Measurements from ENCODE around the gene OXSM. TPM values are rescaled to one million over a fixed set of nuclear protein-coding genes. Genes with fewer than 3 reads are reported as not detected.

OXSM gene
- total RNA-seq, 1 donor from 2014 or later = 17.7 TPM

DNA sequence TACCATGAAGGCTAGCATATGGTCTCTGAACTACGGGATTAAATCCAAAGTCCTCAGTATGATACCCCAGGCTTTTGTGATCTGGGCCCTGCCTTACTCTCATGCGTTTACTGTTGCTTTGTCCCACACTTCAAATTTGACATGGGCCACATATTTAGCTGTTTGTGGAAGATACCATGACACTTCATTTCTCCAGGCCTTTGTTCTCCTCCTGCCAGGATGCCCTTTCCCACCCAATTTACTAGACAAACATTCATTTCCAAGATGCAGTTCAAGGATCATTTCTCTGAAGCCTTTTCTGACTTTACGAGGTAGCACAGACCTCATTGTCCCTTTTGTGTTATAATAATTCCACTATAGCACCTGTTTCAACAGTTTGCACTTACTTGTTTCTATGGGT is 2.2 kb upstream of the OXSM start:
- intact Hi-C loops (cut with DNase I) = no loop called here
- ATAC-seq (ENCODE audit: poor library complexity) (no peak), DNase-seq (no peak)

DNA sequence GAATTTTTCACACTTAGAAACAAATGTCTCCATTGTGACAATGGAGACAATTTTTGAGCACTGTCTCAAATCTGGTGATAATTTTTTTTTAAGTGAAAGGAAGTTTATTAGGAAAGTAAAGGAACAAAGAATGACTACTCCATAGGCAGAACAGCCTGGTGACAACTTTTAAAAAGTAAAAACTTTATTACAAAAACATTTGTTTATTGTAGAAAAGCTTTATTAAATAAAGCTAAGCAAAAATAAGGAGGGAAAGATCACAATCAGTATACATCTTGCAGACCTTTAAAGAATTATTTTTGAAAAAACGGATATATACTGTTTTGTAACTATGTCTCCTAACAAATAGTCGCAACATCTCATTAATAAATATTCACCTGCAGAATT is 688 bp upstream of the OXSM start:
- intact Hi-C loops (cut with DNase I) = no loop called here
- ATAC-seq (ENCODE audit: poor library complexity) (no peak), DNase-seq (no peak)

- DNase-seq (no peak), ATAC-seq (ENCODE audit: poor library complexity) (no peak)
- intact Hi-C loops (cut with DNase I) = no loop called here
These were observed 11.9 kb downstream of the OXSM start for GRCh38 chr3:25801786-25802185.

- intact Hi-C loops (cut with DNase I) = no loop called here
- no peak for DNase-seq
These were observed 13.9 kb downstream of the OXSM start for GRCh38 chr3:25803833-25804232.

GRCh38 chr3:25804676-25805075 is 14.8 kb downstream of the OXSM start:
- intact Hi-C loops (cut with DNase I) = no loop called here
- ATAC-seq (ENCODE audit: poor library complexity) (no peak), DNase-seq (no peak)

More at GRCh38 chr3:25803833-25804232, 13.9 kb downstream of the OXSM start:
- ATAC-seq (ENCODE audit: poor library complexity) = no peak

- DNase-seq (no peak), ATAC-seq (ENCODE audit: poor library complexity) (no peak)
- intact Hi-C loops (cut with DNase I) = no loop called here
These were observed 22.8 kb downstream of the OXSM start for GRCh38 chr3:25812644-25813043.

- intact Hi-C loops (cut with DNase I) = no loop called here
- ATAC-seq (ENCODE audit: poor library complexity) (no peak), DNase-seq (no peak)
These were observed 27.2 kb downstream of the OXSM start for GRCh38 chr3:25817107-25817506.

- no peak for ATAC-seq (ENCODE audit: poor library complexity)
- no peak for DNase-seq
- intact Hi-C loops (cut with DNase I) = no loop called here
These were observed 27.7 kb downstream of the OXSM start for GRCh38 chr3:25817638-25818037.

DNA sequence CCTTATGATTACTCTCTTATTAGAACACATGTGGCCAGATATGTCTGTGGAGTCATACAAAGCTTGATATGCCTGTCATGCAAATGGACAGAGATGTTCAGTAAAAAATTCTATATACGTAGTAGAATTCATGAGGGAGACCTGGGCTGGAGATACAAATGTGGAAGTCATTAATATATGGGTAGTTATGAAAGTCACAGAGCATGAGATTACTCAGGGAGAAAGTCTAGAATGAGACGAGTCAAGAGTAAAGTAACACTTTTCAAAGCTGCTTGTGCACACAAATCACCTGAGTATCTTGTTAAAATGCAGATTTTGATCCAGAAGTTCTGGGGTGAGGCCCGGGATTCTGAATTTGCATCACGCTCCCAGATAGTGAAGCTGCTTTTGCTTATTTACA is 28.4 kb downstream of the OXSM start:
- ATAC-seq (ENCODE audit: poor library complexity) (no peak), DNase-seq (no peak)
- intact Hi-C loops (cut with DNase I) = no loop called here

- ATAC-seq (ENCODE audit: poor library complexity) (no peak), DNase-seq (no peak)
- intact Hi-C loops (cut with DNase I) = no loop called here
These were observed 30.5 kb downstream of the OXSM start for GRCh38 chr3:25820366-25820765.

GRCh38 chr3:25820816-25821486 is 31.1 kb downstream of the OXSM start:
- no peak for ATAC-seq (ENCODE audit: poor library complexity)
- intact Hi-C loops (cut with DNase I) = no loop called here
- DNase-seq = no peak

DNA sequence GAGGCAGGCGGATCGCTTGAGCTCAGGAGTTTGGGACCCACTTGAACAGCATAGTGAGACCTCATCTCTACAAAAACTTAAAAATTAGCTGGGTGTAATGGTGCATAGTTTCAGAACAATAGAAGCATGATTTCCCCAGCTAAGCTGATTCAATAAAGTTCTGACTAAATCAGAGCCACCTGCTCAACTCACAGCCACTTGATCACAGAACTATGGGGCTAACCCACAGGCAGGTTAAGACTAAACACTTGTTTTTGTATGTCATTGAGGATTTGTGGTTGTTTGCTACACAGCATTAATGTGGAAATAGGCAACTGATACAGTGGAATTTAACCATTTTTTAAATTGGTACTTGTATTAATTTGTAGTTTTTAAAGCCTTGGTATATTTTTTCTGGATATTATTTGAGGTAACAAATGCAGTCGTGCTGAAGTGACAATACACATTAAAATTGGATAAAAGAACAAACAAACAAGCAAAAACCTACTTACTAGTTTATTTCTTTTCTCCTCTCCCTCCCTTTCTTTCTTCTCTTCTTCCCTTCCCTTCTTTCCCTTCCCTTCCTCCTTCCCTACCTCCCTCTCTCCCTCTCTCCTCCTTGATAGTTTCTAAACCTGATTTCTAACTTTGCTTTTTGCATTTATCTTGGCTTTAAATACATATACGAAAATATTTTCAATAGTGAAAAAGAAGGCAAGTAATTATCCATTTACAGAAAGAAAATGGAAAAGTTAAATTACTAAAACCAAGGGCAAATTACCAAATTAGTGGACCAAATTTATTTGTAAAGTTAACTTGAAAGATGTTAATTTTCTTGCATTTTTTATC is 32.1 kb downstream of the OXSM start:
- intact Hi-C loops (cut with DNase I) = no loop called here
- no peak for DNase-seq
- no peak for ATAC-seq (ENCODE audit: poor library complexity)

DNA sequence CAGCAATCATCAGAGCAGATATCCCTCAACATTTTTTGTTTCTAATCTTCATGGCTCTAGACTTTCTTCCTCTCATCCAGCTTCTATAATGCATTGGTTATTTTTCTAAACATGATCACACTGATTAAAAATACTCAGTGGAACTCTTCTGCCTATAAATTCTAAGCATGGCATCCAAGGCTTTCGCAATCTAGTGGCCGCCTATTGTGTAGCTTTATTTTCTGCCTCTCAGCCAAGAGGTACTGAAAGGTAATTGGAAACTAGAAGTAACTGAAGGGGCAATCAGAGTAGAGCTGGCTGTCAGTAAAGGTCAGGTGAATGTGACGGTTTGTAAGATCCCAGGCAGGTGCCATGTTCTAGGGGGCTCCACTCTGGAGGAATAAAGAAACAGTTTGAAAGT is 33.4 kb downstream of the OXSM start:
- intact Hi-C loops (cut with DNase I) = no loop called here
- ATAC-seq (ENCODE audit: poor library complexity) (no peak), DNase-seq (no peak)

DNA sequence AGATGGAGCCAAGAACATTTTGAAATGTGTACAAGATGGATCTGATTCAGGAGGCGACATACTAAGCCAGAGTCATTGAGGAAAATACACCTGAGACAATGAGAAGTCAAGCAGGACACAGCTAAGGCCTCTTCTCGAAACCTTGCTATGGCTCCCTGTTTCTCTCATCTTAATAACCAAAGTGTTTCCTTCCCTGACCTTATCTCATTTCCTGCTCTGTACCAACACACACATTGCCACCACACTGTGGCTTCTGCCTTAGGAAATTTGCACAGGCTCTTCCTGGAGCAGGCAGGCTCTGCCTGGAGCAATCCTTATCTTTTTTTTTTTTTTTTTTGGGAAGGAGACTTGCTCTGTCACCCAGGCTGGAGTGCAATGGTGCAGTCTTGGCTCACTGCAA is 36.6 kb downstream of the OXSM start:
- no peak for DNase-seq
- ATAC-seq (ENCODE audit: poor library complexity) = no peak
- intact Hi-C loops (cut with DNase I) = no loop called here

GRCh38 chr3:25830373-25831280 is 40.7 kb downstream of the OXSM start:
- DNase-seq (no peak), ATAC-seq (ENCODE audit: poor library complexity) (no peak)
- intact Hi-C loops (cut with DNase I) = no loop called here

DNA sequence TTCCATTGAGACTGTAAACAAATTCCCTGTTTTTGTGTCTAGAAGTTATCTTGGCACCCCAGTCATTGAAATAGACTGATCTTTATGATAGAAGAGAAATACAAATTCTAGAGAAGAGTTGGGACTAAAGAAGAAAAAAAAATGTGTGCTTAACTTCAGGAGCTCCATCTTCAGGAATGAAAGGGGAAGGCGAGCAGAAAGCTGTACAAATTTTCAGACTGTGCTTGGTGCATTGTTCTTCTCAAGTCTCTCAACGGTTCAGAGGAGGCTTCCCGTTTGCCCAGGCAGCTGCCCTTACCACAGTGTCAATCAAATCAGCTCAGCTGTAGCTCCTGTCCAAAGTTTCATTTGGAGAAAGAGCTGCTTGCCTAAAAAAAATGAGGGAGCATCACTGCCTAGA is 41.7 kb downstream of the OXSM start:
- ATAC-seq (ENCODE audit: poor library complexity) (no peak), DNase-seq (no peak)

DNA sequence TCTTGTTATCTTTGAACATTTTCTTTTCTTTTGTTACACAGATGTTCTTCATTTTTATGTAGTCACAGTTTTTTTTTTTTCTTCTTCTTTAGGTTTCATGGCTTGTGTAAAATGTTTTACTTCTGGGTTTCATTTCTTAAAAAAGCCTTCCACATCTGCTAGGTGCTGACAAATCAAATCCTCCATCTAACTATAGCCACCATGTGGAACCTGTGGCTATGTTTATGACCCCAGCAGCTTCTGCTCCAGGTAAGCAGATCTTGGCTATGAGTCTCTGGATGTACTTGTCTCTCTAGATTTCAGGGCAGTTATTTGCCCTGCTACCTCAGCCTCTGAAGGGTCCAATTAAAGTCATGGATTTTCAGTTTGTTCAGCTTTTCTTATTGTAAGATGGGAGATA is 44.5 kb downstream of the OXSM start:
- intact Hi-C loops (cut with DNase I) = no loop called here
- no peak for ATAC-seq (ENCODE audit: poor library complexity)

More for the DNA sequence above, 41.7 kb downstream of the OXSM start:
- intact Hi-C loops (cut with DNase I) = no loop called here

DNA sequence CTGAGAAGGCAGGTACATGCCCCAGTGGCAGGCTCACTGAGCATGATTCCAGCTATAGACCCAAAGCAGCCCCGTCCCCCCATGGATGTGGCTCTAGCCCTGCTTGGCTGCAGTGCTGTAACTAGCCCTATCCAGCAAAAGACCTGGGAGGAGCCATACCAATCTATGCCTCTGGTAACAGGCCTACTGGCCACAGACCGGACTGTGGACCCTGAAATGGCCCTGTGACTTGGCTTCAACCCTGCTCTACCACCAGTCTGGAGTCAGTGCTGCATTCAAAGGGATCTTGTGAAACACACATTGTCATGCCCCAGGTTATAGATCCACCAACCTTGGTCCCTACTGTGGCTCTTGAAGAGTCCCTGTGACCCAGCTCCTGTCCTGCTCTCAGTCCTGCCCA is 46.7 kb downstream of the OXSM start:
- ATAC-seq (ENCODE audit: poor library complexity) = no peak
- intact Hi-C loops (cut with DNase I) = no loop called here

More for the DNA sequence above, 44.5 kb downstream of the OXSM start:
- DNase-seq = no peak

DNA sequence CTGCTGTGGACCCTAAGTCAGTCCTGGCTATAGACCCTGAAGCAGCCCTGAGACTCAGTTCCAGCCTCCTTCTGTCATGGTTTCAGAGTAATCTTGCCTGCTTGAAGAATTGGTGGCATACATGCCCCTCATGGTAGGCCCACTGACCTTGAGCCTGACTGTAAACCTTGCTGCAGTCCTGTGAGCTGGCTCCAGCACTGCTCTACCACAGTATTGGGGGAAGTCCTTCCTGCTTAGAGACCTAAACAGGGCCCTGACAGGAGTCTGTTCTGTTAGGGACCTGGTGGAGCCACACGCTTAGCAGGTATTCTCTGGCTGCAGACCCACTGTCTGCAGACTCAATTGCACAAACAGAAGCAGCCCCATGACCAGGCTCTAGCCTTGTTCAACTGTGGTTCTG is 47.1 kb downstream of the OXSM start:
- no peak for ATAC-seq (ENCODE audit: poor library complexity)
- no peak for DNase-seq
- intact Hi-C loops (cut with DNase I) = no loop called here

More for the DNA sequence above, 46.7 kb downstream of the OXSM start:
- DNase-seq = no peak

All from Right ventricle myocardium superior (tissue), 1 donor.